Kidney glomerular epithelial cell (primary cell): ENCODE measurements around the gene MEIS1.

ENCODE experiments used
- DNase-seq: peaks from one replicate; lab custom pipeline; 2025; lab: John Stamatoyannopoulos, UW

Gene MEIS1

DNA sequence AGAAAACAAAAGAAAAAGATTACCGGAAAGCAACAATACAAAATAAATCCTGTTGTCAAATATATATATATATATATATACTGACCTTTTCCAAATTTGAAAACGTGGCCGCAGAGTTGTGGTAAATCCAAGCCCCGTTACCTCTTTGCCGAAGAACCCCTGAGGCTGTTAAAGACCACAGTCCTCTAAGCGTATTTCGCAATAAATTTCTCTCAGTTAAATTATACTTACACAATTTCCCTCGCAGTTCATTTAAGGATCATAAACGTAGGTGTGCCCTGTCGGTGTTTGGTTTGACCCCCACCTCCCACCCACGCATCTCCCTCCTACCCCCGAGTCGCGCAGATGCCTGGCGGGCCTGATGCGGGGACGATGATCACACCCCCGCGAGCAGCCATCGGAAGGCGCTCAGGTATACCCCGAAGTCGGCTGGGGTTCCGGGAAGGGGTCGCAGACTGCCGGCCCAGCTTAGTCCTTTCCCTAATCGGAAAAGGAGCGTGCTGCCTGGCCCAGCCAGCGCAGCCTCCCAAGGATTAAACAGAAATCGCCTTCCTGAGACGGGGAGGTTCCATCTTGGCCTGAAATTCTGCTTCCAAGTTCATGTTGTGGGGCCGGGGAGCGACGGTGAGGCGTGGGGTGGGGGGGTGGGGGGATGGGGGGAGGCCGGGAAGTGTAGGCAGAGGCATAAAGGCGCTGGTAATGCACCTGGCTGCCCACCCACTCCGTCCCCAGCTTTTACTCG lies 2.9 kb upstream of the MEIS1 start:
- no peak for DNase-seq

DNA sequence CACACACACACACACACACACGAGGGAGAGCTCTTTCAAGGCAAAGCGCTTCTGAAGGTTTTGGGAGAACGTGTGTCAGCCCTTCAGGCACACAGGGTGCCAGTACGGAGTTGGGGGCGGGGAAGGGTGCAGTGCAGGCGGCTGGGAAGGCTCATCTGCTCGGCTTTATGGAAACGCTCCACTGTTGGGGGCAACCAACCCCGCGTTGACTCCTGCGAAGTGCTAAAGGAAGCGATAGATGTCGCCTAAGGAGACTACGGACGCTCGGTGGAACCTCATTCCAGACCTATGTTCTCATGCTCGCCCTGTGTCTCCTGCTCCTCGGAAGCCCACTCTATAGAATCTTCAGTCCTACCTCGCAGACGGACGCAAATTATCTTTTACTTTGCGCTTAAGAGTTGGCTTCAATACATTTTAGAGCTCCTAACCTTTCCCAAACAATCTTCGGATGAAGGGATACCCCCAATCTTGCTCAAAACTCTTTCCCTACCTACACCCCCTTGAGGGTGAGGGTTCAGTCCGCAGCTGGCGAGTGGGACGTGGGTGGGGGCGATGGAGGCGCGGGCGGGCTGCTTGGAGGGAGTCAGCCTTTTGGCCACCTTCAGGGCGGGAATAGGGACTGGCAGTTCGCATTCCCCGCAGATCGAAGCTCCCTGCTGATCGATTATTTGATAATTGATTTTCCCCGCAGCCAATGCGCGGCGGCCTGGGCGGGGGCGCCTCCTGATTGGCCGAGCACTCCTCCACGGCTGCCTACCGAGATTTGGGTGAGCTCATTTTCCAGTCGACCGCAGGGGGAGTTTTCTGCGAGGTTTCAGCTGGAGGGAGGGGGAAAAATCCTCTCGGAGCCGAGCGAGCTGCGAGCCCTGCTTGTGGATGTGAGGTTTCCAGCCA lies 1.9 kb upstream of the MEIS1 start:
- peak; percentile 92 for DNase-seq

DNA sequence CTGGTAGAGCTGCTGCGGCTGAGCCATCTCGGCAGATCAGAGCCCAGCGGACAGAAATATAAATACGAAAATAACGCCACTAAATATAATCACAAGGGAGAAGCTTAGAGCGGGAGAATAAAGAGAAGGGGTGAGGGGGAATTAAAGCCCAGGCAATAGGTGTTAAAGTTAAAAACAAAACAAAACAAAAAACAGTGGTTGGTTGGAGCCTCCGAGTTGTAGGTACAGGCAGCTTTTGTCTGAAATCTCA lies 1.3 kb upstream of the MEIS1 start:
- DNase-seq: no peak

DNA sequence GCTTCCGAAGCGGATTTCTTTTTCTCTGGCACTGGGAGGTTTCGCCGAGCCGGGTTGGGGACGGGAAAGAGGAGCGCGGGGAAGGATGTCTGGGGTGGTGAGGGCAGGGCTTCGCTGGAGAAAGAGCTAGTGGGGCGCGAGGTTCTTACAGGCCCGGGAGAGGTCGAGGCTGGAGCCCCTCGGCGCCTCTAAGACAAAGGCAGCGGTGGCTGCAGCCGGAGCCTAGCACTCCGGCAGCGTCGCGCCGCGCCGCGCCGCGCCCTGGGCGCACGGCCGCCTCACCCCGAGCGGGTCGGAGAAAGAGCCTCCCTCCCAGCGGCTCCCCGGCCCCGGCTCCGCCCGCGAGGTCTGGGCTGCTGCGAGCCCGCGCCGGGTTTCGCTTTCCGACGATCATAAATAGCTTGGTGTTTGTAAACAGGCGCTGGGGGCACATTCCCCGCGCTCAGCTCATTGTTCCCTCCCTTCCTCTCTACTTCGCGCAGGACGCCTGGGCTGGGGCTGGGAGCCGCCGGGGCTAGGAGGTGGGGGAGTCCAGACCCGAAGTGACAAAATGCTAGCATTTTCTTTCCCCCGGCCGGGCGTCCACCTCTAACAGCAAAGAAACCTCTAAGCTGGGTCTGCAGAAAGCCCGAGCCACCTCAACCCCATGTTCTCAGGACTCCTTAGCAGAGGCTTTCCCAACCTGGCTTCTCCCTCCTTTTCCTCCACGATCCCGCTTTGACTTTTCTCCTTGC lies 813 bp upstream of the MEIS1 start:
- DNase-seq: peak; percentile 61

DNA sequence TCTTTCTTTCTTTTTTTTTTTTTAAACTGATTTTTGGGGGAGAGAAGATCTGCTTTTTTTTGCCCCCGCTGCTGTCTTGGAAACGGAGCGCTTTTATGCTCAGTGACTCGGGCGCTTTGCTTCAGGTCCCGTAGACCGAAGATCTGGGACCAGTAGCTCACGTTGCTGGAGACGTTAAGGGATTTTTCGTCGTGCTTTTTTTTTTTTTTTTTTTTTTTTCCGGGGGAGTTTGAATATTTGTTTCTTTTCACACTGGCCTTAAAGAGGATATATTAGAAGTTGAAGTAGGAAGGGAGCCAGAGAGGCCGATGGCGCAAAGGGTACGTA lies 587 bp downstream of the MEIS1 start:
- no peak for DNase-seq

DNA sequence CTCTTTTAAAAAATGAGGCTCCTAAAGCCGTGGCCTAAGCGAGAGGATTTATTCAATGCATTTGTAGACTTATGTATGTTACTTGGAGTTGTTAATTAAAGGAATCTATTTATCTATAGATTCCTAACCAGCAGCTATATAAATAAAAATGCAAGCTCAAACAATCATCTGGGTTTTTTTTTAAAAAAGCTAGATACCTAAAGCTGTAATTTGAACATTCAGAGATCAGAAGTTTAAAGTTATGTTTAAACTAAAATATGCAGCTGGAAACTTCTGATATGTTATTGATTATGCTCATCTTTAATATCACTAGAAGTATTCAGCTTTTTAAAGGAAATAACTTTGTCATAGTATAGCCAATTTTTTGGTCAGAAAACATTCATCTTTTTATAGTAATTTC lies 1.0 kb downstream of the MEIS1 start:
- DNase-seq: no peak

DNA sequence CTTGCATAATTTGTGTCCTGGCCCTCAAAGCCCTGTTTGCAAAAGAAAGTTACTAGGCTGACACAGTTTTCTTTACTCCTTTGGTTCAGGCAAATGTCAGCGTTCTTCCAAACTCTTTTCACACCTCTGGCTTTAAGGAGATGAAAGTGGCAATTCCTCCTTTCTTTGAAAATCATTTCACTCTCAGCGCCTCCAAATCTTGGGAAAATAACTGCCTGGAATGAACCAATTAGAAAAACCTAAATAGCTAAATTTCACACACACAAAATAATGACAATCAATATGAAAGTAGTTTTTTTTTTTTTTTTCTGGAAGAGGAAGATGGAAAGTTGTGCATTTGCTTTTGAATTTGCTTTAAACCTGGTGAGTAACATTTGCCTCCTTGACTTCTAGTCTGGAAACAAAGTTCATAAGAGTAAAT lies 1.7 kb downstream of the MEIS1 start:
- no peak for DNase-seq

DNA sequence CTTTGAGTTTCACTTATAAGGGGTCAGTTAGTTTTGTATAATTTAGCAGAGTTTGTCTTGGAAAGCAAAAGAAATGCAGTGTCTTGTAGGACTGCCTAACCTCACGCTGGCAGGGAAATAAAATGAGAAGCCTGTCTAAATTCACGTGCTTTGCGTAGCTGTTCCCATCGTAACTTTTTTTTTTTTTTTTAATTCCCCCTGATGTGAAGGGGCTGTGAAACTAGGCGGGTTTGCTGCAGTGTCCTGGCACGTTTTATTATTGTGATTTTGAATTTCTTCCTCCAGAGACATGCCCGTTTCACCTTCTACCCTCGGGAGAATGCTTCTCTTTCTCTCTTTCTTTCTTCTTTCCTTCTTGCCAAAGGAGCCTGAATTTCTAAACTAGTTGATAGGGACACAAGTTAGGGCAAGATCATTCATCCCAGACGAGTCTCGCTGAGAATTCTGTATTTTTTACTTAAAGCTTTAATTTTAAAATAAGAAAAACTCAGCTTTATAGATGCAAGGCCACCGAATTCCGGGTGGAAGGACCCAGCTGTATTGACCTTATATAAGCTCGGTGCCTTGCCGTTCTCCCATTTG lies 2.3 kb downstream of the MEIS1 start:
- DNase-seq: peak; percentile 52

DNA sequence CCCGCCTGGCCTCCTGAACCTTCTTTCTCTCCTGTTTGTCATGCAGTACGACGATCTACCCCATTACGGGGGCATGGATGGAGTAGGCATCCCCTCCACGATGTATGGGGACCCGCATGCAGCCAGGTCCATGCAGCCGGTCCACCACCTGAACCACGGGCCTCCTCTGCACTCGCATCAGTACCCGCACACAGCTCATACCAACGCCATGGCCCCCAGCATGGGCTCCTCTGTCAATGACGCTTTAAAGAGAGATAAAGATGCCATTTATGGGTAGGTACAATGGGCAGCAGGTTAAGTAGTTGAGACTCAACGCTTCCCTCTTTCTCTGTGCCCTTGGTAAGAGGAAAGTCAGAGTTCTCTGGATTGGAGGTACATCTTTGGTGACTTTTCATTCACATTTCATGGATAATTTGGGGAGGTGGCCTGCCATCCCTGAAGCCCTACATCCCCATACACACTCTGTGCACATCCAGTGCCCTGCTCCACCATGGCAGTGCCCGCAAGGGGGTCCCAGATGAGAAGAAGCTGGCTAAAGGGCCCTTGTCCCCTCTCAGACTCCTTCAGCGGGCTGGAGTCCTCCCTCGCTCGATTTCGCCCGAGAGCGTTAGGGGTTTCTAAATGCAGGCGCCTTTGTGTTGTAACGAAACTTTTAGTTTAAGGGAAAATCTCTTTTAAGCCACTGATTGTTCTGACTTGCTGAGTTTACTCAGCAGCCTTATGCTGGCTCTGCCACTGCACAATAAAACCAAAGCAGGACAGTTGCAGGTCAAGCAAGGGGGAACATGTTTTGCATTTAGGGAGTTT lies 3.0 kb downstream of the MEIS1 start:
- peak; percentile 52 for DNase-seq

DNA sequence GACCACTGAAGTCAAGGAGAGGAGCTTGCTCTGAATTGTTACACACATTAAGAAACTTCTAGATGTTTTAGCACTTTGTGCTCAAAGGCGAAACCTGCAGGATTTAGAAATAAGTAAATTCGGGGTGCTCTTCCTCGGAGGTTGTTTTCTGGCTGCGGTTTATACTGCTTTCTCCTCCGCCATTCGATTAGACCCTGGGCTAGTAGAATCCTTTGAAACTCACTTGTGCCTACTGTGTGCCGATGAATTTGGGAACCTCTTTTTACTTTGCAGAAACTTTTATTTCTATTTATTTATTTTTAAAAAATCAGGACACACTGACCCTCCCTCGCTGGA lies 3.5 kb downstream of the MEIS1 start:
- peak; percentile 33 for DNase-seq

DNA sequence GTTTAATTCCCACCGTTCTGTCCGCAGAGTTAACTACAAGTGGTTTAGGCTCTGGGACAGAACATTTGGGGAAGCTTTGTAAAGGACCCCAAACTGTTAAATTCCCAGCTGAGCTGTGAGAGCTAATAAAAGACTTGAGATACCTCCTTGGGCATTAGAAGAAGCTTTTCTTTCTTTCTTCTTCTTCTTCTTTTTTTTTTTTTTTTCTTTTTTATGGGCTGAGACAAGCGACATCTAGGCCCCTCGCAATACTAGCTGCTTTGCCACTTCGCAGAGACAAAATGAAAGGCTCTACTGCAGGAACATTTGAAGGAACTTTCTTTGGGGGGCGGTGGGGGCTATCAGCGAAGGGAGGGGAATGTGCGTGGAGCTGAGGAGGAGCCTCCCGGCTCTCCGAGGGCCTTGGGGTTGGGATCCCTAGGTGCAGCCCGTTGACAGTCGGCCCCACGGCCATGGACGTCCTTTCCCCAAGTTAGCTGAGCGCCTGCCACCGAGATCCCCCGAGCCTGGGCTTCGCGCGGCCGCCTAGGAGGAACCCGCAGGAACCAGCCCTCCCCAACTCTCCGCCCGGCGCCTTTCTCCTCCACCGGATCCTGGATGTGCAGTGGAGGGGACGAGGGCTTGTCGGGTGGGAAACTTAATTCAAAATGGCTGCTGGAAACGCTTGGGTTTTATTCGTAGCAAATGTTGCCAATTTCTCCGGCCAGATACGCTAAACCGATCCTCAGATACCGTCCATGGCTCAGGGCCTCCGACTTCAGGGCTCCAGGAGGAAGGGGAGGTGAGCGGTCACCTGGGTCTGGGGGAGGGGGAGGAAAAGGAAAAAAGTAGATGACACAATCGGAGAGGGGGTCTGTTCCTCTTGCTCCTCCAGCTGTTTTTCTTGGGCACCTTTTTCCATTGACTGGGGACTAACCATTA lies 4.2 kb downstream of the MEIS1 start:
- DNase-seq: no peak

DNA sequence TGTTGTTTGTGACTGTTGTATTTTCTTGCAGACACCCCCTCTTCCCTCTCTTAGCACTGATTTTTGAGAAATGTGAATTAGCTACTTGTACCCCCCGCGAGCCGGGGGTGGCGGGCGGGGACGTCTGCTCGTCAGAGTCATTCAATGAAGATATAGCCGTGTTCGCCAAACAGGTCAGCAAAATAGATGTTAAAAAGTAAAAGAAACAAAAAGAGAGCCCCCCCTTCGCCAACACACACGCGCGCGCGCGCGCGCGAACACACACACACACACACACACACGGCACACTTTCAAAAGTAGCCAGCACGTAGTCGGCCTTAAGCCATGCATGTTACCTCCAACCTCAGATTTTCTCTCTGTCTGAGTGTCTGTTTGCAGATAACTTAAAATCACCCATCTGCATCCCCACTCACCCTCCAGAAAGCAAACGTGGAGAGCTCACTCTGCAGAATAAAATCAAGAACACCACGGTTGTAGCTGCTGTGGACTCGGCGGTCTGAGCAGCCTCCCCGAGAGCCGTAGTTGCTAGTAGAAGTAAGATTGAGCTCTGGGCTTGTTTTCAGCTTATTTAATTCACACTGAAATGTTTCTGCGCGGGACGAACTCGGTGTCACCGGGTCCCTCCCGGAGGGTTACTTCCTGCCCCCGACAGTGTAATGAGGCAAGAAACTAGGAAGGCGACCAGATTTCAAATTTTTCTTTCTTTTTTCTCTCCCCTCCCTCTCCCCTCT lies 5.1 kb downstream of the MEIS1 start:
- peak; percentile 51 for DNase-seq

DNA sequence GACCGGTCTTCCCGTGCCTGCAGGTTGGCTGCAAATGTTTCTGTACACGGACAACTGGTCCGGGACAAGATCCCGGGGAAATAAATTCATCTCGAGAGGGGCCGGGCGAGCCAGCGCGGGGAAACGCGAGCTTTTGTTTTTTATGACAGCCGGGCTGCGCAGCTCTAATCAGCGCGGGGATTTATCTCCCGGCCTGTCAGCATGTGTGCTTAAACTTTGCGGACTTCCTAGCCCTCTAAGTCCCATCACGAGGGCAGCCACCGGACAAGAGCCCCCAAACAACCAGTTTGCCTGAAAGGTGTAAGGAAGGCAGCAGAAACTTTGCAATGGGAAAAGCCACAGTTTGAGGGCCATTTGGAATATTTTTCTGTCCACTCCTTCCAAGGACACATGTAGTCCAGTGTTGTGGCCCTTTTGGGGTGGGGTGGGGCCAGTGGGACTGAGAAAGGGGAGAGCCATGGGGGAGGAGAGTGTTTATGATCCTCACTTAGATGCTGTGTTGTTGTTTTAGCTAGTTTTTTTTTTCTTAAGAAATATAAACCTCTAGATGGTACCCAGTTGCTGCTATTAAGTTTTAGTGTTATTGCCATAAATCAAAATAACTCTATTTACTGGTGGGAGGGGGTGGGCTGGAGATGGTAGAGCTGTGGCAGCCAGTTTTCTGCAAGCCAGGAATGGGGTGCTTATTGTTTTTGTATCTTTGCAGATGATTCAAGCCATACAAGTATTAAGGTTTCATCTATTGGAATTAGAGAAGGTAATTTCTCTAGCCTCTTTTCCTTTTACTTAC lies 6.0 kb downstream of the MEIS1 start:
- peak; percentile 21 for DNase-seq

DNA sequence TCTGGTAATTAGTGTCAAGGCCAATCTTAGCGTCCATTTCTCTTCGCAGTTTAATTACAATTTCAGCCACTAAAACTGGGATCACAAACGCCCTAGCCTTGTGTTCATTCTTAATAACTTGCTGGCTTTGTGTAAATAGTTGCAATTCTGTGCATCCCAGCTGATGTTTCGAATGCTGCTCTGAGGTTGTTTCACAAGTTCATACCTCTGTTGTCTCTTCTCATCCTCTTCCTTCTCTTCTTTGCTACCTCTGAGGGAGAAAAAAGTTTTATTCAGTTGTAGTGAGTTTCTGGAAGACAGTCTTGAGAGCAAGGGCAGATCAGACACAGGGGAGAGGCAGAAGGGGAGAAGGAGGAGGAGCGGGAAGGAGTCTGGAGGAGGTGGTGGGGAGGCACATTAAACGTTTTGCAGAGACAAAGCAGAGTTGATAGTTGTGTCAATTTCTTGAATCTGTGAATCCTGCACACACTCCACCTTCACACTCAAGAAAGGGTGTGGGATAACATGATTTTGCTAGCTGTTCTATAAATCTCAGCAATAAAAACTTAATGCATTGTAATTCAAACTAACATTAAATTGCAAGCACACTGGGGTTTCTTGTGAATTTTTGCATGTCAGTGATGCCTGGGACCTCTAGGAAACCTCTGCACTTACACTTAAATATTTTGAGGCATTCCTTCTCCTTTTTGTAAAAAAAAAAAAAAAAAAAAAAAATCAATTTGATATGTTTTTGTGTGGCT lies 6.8 kb downstream of the MEIS1 start:
- peak; percentile 31 for DNase-seq

DNA sequence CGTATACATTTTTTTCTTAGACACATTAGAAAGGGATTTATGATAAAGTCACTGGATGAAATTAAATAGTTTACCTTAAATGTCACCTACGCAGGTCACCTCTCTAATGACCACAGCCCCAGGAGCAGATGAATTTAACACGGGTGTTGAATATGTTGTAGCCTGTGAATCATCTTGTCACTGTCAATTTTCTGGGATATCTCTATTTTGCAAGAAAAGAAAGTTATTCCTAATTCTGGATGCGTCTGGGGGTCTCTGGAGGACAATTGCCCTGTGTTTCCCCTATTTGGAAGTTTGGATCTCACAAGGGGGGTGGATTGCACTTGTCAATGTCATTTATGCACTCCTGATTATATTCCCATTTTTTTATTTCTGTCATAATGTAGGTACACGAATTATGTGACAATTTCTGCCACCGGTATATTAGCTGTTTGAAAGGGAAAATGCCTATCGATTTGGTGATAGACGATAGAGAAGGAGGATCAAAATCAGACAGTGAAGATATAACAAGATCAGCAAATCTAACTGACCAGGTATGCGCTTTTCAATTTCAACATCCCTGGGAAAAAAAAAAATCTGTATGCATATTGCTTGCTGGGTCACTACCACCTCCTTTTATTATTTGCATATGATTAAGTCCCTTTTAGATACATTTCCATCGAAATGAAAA lies 7.7 kb downstream of the MEIS1 start:
- no peak for DNase-seq

DNA sequence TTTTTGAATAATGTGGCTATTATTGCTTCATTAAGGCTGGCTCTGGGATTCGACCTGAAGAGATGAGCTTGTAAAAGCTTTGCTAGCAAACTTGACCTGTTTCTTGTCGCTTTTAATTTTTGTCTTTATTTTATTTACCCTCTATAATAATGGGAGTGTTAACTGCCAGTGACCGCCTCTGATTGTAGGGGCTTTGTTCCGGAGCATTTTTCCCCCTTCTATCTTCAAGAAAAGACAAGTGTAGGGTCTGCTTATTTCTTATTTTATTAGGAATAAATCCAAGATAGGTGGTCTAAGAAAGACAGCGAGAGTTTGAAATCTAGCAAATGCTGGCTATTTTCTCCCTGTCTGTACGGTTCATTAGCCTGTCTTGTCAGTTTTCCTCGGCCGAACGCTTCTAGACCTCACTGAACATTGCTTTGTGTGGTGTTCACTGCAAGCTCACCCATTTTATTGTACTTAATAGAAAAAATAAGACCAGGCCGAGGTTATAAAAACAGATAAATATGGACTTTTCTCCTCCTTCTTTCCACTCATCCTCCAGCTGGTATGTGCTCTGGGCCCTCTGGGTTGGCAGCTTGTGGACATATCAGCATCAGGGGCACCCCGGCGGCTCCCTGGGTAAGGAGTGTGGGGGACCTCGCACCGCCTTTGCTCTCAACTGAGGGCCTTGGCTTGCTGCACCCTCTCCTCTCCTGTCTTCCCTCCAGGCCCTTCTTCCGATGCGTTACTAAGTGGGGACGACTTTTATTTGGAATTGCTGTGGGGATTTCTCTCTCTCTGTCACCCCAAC lies 8.5 kb downstream of the MEIS1 start:
- DNase-seq: peak; percentile 61
